ACHN (cell line): ENCODE results near the gene MYO9A.
"Not testable (repeated sequence)": the region's sequence is repeated elsewhere in the genome, so short reads cannot be mapped to it uniquely, and the experiment has no call there.

ENCODE experiments used
- DNase-seq: peaks from one replicate; pipeline ENCODE4 v3.0.0-alpha.2; 2015
- in situ Hi-C: cut with HindIII; loops from 2 replicates; pipeline ENCODE4 v1.10.0; 2017; ENCODE audit warnings: low sequenced_read_pairs, low pct_ligation_motif_present, low pct_unique_long_range_greater_than_20kb

MYO9A gene

GRCh38 chr15:72105111-72105510, 12.8 kb downstream of the MYO9A start:
- in situ Hi-C loops, result no loop called here
- no peak for DNase-seq

GRCh38 chr15:72100551-72100950, 17.4 kb downstream of the MYO9A start:
- DNase-seq, in situ Hi-C loops: not testable (repeated sequence)

GRCh38 chr15:72099155-72099554, 18.8 kb downstream of the MYO9A start:
- no peak for DNase-seq
- in situ Hi-C loops, result no loop called here

- in situ Hi-C loops, result no loop called here
- DNase-seq, result no peak
Measured at GRCh38 chr15:72098040-72098439, 19.9 kb downstream of the MYO9A start.

- no peak for DNase-seq
- in situ Hi-C loops, result no loop called here
Measured at GRCh38 chr15:72096796-72097195, 21.2 kb downstream of the MYO9A start.

DNA sequence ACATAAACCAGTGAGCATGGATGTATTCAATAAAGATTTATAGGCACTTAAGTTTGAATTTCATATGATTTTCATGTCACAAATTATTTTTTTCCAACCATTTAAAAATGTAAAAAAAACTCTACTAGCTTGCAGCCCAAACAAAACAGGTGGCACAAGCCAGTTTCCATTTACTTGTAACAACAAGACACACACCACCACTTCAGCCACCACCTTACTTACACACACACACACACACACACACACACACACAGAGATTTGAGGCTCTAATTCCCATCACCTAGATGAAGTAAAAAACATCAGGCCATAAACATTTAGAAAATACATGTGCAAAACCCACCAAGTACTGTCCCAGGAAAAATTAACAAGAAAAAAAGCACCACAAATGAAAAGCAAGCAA, 25.3 kb downstream of the MYO9A start:
- in situ Hi-C loops, result no loop called here
- DNase-seq, result no peak

GRCh38 chr15:72092006-72092405, 25.9 kb downstream of the MYO9A start:
- in situ Hi-C loops, result no loop called here
- DNase-seq, result no peak

DNA sequence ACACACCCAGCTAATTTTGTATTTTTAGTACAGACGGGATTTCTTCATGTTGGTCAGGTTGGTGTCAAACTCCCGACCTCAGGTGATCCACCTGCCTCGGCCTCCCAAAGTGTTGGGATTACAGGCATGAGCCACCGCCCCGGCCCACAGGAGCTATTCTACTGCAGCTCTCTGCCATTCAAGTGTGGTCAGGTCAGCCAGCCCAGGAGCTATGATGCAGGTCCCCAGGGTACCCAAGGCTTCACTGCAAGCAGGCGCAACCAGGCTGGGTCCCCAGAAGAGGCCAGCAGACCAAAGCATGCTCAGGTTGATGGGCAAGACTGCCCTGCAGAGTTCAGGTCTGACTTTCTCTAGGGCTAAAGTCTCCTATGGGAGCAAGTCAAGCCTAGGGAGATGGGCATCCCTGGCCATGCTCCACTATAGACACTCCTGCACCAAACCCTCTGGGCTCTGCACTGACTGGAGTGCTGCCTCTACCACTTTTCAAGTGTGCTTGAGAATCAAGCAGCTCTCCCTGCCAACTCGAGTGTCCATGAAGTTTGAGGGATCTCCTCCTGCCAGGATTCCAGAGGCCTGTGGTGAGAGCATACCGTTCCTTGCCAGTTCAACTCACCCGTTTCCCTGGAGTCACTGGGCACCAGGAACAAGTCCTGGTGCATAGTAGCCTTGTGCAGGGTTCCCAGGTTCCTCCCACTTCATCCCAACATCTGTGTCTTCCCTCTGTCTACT, 30.9 kb downstream of the MYO9A start:
- in situ Hi-C loops, result no loop called here
- DNase-seq, result no peak

GRCh38 chr15:72086010-72086697, 31.8 kb downstream of the MYO9A start:
- DNase-seq, result no peak
- in situ Hi-C loops, result no loop called here

- no peak for DNase-seq
- in situ Hi-C loops, result no loop called here
Measured at GRCh38 chr15:72082176-72082575, 35.8 kb downstream of the MYO9A start.

DNA sequence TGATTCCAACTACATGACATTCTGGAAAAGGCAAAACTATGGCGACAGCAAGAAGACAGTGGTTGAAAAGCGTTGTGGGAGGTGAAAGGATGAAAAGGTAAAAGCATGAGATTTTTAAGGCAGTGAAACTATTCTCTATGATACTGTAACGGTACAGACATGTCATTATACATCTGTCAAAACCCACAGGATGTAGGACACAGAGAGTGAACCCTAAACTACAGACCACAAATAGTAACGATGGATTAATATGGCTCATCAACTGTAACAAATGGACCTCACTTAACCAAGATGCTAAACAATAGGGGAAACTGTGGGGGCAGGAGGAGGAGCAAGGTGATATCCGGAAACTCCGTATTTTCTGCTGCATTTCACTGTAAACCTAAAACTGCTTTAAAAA, 39.1 kb downstream of the MYO9A start:
- in situ Hi-C loops, result no loop called here
- DNase-seq, result no peak

- in situ Hi-C loops, result no loop called here
Measured at GRCh38 chr15:72077950-72078349, 40.0 kb downstream of the MYO9A start.

DNA sequence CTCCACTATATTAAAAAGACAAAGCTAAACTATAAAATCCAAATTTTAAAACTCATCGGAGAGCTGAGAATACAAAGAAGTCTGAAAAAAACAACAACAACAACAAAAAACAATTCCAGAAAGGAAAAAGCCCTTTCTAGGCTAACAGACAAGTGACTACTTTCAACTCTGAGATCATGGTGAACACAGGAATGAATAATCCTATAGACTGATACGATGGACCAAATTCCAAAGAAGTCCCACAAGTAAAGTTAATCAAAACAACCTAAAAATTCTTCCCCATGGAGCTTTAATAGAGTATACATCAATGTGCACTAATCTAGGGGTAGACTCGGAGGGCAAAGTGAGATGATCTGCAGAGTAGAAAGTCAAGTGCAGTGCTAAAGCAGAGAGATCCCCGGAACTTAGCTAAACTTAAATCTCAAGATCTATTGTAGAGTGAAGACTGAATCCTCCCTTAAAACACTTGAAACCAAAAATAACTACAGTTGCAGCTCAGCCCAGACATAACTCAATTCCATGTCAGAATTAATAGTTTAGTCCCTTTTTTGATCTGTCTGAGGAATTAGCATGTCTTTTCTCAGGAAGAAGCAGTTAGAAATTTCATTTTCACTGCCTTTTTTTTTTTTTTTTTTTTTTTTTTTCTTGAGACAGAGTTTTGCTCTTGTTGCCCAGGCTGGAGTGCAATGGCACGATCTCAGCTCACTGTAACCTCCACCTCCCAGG, 43.5 kb downstream of the MYO9A start:
- in situ Hi-C loops, result no loop called here
- DNase-seq, result no peak

More at GRCh38 chr15:72077950-72078349, 40.0 kb downstream of the MYO9A start:
- no peak for DNase-seq

DNA sequence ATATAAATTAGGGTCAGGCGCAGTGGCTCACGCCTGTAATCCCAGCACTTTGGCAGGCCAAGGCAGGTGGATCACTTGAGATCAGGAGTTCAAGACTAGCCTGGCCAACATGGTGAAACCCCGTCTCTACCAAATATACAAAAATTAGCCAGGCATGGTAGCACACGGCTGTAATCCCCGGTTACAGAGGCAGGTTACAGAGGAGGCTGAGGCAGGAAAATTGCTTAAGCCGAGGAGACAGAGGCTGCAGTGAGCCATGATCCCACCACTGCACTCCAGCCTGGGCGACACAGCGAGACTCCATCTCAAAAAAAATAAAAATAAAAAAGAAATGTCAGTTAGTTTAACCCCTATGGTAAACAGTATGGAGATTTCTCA, 46.5 kb downstream of the MYO9A start:
- DNase-seq, in situ Hi-C loops: not testable (repeated sequence)

- no peak for DNase-seq
- in situ Hi-C loops, result no loop called here
Measured at GRCh38 chr15:72070817-72071447, 47.0 kb downstream of the MYO9A start.

GRCh38 chr15:72068856-72069255, 49.1 kb downstream of the MYO9A start:
- DNase-seq, result no peak
- in situ Hi-C loops, result no loop called here

DNA sequence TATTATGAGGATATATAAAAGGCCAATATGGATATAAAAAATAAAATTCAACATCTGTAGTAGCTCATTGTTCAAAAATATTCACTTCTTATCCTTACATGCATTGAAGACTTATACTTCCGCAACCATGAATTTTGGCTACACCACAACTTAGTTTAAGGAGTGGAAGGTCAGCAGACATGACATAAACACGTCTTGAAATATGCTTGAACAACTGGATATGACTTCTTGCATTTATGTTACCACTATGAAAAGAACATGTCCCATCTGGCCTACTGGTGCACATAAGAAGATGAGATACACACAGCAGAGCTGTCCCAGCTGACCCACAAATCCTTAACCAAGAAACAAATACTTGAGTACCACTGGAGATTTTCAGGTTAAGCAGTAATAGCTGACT, 52.1 kb downstream of the MYO9A start:
- DNase-seq, result no peak
- in situ Hi-C loops, result no loop called here

DNA sequence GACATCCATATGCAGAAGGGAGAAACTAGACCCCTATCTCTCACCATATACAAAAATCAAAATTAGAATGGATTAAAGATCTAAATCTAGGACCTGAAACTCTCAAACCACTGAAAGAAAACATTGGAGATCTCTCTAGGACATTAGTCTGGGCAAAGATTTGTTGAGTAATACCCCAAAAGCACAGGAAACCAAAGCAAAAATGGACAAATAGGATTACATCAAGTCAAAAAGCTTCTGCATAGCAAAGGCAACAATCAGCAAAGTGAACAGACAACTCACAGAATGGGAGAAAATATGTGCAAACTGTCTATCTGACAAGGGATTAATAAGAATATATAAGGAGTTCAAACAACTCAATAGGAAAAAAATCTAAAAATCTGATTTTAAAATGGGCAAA, 54.8 kb downstream of the MYO9A start:
- in situ Hi-C loops, result no loop called here
- no peak for DNase-seq

- DNase-seq, result no peak
- in situ Hi-C loops, result no loop called here
Measured at GRCh38 chr15:72062319-72062718, 55.6 kb downstream of the MYO9A start.
